Measurements from ENCODE around the gene NDUFB1.

The NDUFB1 gene

DNA sequence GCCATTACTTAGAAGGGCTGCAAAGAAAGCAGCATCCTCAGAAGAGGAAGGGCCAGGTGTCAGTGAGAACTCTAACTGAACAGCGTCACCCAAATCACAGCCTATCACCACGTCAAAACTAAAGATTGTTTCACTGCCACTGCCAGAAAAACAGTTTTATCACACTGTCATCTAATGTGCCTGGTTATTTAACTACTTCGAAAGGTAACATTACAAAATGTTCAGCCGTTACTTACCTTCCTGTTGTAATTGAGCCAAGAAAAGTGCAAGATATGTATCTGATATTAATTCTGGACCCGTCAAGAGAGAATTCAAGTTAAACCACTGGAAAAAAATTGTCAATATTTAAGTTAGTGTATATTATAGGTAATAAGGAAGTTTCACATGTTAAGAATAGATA is 33.0 kb downstream of the NDUFB1 start:
- no peak for DNase-seq

DNA sequence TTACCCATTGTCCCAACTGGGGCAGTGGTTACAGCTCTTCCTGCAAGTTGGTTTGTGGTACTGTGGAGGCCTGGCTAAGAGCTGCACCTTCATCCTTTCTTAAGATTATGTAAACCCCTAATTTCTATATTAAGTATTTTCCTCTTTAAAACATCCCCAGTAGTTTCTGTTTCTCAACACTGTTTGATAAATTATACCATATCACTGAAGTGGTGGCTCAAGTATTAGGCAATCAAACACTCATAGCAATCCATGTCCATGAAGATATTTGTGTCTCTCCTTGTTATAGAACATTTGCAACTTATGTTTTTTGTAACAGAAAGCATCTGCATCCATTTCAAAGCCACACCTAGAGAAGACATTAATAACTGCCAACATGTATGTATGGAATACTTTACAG is 47.0 kb downstream of the NDUFB1 start:
- no peak for DNase-seq

Measured in eye (tissue), 1 donor.